NCI-H345 treated with DMSO at 0.1 percent for 48 hours (cell line): ENCODE results near the gene ITPR1.

Experiments
- DNase-seq: peaks from one replicate; lab custom pipeline; 2025; ENCODE audit not compliant: unreplicated experiment; lab: John Stamatoyannopoulos, UW

The ITPR1 gene

DNA sequence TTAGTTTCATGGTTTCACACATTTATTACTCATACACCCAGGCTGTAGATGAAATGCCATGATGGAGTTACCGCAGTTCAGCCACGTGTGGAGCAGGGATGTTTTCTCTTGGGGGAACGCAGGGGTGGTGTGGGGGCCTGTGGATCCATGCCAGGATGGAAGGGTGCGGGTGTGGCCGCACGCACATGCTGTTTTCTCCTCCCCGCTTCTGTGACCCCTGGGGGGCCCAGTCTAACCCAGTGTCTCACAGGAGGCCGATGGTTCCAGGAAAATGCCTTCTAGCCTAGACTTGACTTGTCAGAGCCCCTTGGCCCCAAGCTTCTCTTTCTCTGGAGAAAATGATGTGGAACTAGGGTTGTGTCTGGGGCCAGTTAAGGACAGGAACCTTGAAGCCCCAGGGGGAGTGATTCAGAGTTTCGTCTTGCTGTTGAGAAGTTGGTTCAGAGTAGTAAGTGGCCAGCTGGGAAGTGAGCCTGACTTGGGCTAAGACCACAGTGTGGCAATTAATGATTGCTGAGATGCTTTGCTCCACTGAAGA, 245.7 kb downstream of the ITPR1 start:
- DNase-seq: no peak

GRCh38 chr3:4739289-4740236, 246.4 kb downstream of the ITPR1 start:
- DNase-seq: no peak

DNA sequence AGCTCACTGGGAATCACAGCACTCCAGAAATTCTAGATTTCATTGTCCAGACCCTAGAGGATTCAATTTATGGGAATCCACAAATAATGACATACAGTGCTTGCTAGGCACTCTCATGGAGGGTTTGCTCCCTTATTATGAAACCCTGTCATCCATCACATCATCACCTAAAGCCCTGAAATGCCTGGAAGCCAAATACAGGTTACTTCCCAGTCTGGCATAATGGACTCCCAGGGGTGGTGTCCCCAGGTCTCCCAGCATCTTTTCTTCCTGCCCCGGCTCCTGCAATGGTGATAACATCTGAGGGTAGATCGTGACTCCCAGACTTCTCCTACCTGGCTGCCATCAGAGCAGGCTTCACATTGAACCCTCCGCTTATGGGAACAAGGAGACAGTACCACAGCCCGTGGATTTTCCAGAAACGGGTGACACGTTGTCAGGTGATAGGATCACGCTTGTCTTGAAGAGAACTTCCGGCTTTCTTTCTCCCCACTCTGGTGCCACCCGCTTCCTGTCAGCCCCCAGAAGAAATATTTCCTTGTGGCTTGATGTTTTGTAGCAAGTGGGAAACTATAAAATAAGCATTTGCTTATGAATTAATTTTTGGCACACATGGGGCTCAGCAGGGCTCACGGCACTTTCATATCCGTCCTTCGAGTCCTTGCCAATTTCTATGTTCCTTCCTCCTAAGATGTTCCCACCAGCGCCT, 247.4 kb downstream of the ITPR1 start:
- no peak for DNase-seq

GRCh38 chr3:4741106-4741403, 247.9 kb downstream of the ITPR1 start:
- DNase-seq: no peak

DNA sequence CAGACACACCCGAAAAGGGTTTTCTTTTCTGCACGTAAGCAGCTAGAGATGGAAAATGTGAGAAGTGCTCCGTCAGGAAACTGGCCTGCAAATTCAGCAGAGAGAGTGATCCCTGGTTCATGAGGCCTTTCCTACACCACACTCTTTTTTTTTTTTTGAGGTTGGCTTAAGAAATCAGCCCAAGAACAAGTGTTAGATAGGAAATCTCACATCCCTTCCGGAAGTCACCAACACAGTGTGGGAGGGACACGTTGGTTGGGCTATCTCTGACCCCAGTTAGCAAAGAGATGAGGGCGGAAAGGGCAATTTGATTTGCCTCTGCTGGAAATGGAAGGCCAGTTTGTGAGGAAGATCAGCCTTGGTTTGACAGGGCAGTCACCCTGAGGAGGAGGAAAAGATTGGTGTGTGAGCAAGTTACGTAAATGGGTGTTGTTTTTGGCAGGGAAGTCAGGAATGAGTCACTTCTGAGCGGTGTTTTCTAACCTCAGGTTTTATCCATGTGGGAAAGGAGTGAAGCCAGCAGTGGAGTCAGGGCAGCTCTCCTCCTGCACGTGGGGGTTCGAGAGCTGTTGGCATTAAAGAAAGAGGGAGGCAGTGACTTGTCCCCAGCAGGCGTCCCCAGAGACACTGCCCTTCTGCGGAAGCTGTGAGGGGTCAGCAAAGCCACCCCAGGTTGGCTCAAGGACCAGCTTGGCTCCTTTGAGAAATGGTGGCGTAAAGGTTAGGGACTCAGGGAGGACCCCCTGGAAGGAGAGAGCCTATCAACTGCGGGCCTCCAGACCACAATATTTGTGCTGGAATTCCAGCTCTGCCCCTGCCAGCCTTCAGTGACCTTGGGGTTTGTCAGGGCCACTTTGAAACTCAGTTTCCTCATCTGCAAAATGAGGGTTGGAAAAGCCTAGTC, 248.5 kb downstream of the ITPR1 start:
- no peak for DNase-seq

DNA sequence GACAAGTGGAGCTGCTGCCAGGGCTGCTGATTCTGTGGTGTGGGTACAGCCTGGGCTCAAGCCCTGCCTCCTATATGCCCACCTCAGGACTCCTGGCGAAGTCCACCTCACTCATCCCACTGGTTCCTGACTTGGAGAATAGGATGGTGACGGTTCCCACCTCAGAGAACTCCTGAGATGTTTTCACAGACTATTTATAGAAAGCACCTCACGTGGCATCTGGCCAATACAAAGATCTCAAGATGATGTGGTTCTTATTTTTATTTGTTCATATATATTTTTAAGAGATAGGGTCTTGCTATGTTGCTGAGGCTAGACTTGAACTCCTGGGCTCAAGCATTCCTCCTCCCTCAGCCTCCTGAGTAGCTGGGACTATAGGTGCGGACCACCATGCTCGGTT, 249.2 kb downstream of the ITPR1 start:
- DNase-seq: no peak

GRCh38 chr3:4743371-4743770, 250.2 kb downstream of the ITPR1 start:
- DNase-seq: no peak

DNA sequence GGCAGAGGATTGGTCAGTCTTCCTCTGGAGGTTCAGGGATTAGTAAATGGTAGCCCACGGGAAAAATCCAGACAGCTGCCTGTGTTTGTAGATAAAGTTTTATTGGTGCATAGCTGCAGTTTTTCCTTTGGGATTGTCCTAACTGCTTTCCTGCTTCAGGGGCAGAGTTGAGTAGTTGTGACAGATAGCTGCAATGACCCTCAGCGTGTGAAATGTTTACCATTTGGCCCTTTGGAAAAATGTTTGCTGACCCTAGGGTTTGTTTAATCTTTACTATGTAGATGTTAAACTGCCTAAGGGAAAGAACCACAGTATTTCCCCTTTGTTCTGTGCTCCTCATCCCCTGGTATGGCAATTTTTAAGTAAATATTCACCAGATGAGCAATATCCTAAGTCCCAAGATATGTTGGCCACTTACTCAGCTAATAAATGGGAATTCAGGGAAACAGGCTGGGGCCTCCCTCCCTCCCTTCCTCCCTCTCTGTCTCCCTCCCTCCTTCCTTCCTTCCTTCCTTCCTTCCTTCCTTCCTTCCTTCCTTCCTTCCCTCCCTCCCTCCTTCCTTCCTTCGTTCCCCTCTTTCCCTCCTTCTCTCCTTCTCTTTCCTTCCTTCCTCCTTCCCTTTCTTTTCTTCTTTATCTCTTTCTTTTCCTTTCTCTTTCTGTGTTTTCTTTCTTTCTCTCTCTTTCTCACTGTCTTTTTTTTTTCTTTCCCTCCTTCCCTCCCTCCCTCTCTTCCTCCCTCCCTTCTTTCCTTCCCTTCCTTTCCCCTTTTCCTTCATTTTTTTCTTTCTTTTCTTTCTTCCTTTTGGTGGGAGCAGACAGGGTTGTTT, 251.5 kb downstream of the ITPR1 start:
- no peak for DNase-seq

DNA sequence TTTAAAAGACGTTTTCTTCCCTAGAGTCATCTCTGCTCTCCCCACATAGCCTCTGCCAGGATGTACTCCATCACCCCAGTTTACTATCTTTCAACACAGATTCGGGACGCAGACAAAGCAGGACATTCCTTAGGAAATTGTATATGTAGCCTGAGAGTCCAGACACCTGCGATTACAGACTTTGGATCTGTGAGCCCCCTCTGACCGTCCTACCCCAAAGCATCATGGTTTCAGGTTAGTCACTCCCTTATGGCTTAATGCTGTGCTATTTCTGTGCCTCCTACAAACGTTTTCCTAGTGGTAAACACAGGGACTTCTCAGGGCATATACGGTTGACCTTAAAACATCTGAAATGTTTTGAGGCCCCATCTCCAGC, 252.1 kb downstream of the ITPR1 start:
- no peak for DNase-seq

DNA sequence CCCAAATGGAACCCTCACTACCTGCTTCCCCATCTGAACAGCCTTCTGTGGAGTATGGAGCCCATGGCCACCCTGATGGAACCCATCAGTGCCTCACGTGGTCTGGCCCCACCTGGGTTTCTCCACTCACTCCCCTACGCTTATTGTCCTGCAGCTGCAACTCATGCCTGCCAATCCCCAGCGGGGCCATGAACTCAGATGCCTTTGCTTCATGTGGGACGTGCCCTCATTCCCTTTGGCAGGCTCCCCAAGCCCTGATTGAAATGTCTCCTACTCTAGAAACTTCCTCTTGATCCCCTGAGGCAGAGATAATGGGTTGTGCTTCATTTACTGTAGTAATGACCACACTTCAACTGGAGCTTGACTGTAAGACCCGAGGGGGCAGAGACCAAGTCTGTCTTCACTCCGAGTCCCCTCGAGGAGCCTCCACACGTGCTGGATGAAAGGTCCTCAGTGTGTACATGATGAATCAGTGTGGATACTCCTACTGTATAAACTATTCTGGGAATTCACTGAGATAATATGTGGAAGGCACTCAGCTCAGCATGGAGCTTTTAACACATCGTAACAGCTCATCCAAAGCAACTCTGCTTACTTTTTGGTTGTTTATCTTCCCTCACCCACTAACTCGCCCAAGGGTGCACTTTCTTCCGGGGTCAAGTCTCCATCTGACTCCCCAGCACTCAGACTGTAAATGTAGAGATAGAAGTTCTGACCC, 253.3 kb downstream of the ITPR1 start:
- no peak for DNase-seq

- no peak for DNase-seq
Measured at GRCh38 chr3:4748127-4748526, 255.0 kb downstream of the ITPR1 start.

DNA sequence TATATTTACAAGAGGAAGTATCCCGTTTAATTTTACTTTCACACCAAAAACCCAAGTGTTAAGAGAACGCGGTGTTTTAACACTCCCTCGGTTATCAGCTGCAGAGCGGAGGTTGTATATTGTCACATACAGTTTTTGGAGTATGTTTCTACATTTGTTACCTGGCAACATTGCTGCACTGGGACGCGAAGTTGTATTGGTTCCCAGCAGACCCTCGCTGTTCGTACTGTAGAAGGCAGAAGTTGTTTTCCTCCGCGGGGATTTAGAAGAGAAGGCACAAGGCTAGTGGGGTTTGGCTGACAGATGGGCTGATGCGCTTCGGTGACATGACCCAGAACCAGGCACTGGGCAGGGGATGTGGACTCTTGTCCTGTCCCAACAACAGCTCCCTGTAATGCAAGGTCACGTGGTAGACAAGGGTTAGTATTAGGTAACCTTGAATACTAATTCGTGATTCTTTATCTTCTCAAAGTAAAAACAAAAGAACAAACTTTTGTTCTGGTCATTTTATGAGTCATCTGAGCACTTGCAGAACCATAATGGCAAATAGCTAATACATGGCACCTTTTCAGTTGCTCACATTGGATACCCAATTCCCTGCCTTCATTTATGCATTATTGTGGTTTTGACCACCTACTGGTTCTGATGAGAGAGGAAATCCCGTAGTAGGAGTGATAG, 255.7 kb downstream of the ITPR1 start:
- DNase-seq: no peak

DNA sequence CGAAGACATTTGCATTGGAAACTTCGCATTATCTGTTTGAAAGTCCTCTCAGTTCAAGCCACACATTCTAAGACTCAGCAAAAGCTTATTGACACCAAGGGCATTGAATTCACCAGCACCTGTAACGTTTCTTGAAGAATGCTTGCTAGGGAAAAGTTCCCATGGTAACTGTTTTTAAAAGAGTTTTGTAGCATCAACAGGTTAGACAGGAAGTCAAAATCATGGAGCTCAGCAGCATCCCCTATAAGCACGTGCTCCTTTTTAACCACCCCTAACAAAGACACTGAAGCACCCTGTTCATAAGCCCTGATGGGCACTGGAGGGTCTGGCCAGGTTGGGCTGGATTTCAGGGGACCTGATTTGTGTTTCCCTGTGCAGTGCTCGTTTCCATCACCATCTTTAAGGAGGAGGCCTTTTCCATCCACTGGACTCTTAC, 256.4 kb downstream of the ITPR1 start:
- no peak for DNase-seq

DNA sequence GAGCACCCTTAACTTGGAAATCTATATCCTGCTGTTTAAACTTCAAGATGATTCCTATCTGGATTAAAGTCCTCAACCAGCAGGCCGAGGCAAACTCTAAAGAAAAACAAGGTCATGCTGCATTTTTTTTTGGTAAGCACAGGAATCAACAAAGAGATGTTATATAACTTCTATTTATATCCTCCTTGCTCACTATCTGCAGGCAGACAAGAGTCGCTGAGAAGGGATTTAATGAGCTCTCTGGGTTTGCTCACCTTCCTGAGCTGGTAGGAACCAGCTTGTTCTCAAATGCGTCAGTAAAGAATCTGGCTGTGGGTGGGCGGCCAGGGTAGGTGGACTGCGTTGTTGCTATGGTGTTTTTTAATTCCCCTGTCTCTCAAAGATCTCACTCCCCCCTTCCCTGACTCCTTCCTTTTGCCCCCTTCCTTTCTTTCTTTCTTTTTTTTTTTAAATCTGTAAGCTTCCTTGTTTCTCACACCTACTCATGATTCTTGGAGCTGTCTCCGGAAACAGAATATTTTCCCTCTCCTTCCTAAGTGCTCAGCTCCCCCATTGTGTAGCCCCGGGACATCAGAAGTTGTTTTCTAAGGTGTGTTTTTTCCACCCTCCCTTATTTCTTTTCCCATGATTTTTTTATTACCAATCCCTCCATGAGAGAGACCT, 257.3 kb downstream of the ITPR1 start:
- no peak for DNase-seq

DNA sequence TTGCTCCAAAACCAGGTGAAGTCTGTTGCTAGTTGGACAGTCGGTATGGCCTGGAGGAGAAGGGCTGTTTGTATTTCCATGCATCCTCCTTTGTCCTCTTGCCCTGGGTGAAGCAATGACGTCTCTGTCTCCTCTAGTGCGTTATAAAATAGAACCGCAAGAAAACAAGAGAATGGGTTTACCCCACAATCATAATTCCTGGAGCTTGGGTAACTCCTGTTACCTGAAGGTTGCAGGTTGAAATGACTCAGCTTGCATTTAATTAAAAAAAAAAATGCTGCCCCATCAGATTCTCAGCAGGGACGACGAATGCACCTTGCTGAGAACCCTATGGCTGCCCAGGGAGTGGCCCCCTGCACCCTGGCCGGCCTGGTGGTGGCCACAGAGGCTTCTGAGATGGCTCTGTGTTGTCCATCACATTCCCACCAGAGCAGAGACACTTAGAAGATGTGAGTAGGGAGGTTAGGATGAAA, 257.9 kb downstream of the ITPR1 start:
- DNase-seq: no peak

DNA sequence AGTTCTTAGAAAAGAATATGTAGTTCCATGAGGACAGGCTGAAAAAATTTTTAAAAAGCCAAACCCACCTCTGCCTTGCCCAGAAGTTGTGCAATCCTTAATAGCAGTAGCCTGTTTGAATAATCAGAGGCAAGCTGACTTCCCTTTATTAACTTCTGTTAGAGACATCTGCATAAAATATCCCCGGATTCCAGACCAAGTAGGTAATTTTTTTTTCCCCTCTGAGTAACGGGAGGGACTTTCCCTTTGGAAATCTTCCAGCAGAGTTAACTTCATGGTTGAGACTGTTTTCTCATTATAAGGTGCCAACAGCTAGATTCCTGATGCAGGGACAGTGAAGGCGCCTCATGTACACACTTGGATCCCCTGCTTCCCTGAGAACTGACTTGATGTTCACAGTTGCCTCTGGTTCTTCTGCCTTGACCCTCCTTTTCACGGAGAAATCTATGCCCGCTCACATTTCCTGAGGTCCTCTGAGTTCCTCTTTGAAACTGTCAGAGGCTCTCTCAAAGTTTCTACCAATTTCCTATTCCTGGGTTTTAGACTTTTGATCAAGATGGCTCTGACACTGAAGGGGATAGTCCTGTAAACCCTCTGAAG, 258.5 kb downstream of the ITPR1 start:
- no peak for DNase-seq

- DNase-seq: no peak
Measured at GRCh38 chr3:4752201-4753072, 259.3 kb downstream of the ITPR1 start.
